HG02938 (cell line): ENCODE data around the gene PTRH1.

Experiments used
- ATAC-seq: cut with Tn5 transposase; IDR thresholded peaks from one replicate; pipeline ENCODE4 v1.9.1; 2021; ENCODE audit warnings: mild to moderate bottlenecking, moderate library complexity; ENCODE audit not compliant: unreplicated experiment

Gene PTRH1

DNA sequence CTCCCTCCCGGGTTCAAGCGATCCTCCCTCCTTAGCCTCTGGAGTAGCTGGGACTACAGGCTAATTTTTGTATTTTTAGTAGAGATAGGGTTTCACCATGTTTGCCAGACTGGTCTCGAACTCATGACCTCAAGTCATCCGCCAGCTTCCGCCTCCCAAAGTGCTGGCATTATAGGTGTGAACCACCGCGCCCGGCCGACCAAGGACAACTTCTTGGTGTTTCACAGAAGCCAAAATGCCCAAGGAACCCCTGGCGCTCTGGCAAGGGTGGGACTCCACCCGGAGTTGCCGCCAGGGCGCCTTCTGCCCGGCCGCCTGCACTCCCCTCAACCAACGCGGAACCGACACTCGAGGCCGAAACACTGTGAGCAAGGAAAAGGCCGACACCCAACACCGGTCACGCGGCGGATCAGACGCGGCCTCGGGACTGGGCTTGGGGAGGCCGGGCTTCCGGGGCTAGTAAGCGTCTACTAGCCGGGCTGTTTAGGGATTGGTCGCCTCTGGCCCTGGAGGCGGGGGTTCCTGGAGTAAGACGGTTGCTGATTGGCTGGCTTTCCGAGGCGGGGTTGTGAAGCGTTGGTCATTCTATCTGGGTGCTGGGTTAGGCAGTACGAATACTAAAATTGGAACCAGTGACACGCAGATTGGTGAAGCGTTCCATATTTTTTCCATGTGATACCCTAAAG, 16.3 kb downstream of the PTRH1 start:
- ATAC-seq, result peak; percentile 91

DNA sequence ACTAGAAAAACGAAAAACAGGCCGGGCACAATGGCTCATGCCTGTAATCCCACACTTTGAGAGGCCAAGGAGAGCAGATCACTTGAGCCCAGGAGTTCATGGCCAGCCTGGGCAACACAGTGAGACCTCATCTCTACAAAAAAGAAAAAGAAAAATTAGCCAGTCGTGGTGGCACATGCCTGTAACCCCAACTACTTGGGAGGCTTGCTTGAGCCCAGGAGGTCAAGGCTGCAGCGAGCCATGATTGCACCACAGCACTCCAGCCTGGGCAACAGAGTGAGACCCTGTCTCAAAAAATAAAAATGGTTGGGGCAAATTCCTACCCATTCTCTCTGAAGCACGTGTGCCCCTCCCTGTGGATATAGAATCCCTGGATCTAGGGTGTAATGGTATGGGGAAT, 17.1 kb downstream of the PTRH1 start:
- ATAC-seq, result no peak

GRCh38 chr9:127697575-127697974, 17.9 kb downstream of the PTRH1 start:
- ATAC-seq, result no peak

DNA sequence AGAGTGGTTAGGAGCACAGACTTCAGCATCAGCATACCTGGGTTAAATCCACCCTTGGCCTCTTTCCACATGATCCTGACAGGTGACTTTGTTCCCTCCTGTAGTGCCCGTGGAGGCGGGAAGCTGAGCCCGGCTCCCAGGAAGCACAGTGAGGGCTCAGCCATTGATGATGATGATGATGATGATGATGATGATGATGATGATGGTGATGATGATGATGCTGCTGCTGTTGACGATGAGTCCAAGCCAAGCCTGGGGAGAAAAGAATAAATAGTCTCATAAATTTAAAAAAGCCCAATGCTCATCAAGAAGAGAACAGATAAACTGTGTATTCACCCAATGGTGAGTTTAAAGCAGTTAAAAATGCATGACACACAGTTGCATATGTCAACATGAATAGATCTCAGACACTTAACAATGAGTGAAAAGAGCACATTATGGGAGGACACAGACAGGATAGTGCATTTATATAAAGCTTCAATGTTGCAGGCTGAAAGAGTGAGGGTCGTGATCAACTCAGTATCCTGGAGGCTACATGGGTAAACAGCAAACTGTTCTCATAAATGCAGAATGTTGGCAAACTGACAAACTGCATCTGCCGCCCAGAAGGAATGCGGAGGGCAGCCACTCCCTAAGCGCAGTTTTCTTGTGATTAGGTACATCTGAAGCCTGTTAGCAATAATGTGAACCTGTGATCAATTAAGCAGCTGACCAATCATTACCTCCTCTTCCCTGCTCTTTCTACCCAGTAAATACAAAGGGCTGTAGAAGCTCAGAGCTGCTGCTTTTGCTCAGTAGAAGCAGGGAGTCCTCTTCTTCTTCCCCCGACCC, 20.4 kb downstream of the PTRH1 start:
- ATAC-seq, result no peak

DNA sequence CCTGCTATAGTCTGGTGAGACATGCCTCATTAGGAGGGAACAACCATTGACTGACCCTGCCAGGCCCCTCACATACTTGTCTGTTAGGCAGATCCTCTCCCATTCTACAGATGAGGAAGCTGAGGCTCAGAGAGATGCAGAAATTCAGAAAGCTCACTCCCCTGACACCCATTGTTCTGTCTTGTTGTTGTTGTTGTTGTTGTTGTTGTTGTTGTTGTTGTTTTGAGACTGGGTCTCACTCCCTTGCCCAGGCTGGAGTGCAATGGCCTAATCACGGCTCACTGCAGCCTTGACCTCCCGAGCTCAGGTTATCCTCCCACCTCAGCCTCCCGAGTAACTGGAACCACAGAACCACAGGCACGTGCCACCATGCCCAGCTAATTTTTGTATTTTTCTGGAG, 21.8 kb downstream of the PTRH1 start:
- ATAC-seq, result no peak

DNA sequence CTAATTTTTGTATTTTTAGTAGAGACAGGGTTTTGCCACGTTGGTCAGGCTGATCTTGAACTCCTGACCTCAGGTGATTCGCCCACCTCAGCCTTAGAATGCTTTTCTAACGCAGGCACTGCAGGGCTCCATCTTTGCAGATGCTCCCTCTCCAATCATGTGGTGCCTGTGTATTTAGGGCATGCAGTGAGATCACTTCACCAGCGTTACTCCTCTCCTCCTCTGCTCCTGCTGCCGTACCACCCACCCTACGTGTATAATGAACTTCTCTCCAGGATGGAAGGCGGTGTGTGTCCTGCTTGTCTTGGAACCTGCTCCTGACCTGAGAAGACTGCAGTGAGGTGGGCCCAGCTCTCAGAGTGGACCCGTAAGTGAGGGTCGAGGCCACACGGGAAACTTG, 22.3 kb downstream of the PTRH1 start:
- ATAC-seq, result no peak

DNA sequence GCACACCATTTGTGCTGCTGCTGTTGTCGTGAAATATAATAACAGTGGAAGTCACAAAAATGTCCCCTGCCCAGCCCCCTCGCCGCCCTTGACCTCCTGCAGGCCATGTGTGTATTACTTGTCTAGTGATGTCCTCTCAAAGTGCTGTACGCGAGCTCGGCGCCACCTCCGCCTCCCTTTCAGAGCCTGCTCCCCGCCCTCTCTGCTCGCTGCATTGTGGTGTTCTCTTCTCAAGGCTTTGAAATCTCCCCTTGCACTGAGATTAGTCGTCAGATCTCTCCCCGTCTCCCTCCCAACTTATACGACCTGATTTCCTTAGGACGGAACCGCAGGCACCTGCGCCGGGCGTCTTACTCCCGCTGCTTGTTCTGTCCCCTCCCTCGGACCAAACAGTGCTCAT, 23.4 kb downstream of the PTRH1 start:
- ATAC-seq, result no peak

DNA sequence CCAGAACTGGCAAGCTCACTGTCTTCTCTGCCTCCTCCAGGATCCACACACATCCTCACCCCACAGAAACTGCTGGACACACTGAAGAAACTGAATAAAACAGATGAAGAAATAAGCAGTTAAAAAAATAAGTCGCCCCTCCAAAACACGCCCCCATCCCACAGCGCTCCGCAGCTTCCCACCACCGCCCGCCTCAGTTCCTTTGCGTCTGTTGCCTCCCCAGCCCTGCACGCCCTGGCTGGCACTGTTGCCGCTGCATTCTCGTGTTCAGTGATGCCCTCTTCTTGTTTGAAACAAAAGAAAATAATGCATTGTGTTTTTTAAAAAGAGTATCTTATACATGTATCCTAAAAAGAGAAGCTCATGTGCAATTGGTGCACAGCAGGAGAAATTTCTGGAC, 24.7 kb downstream of the PTRH1 start:
- ATAC-seq, result no peak

- no peak for ATAC-seq
Observed at GRCh38 chr9:127689329-127690000, 26.0 kb downstream of the PTRH1 start.

DNA sequence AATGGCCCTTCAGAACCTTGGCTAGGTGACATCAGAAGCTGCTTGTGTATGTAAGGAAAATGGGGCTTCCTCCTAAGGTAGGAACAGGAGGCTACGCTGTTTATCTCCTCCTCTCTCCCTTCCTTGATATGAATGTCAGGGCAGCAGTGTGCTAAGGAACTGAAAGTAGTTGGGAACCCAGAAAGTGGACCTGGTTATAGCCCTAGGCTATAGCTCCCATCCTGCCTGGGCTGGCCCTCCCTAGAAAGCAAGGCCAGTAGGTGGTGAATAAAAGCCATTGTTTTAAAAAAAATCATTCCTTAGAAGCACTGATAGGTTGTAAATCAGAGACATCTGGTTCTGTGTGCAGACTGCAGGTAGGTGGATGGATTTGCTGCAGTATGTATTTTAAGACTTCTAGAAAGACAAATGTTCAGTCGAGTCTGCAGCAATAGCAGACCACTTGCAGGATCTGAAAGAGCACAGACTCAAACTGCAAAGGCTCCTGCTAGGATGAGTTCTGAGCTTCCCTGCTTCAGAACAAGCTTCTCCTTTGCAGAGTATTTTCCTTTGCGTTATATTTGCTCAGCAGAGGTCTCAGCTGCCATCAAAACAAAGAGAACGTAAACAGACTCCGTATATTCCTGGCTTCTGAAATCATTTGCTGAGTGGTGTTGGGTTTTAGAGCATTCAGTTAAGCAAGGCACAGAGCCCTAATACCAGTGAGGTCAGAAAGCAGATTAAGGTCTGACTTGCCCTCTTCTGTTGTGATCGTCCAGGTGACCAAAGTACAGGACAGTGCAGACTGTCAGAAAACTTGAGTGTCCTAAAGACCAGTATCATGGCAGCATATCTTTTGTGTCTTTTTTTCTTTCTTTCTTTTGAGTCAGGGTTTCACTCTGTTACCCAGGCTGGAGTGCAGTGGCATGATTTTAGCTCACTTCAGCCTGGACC, 28.7 kb downstream of the PTRH1 start:
- no peak for ATAC-seq

GRCh38 chr9:127684576-127684975, 30.9 kb downstream of the PTRH1 start:
- no peak for ATAC-seq

- no peak for ATAC-seq
Observed at GRCh38 chr9:127683723-127684122, 31.7 kb downstream of the PTRH1 start.

GRCh38 chr9:127682351-127683136, 32.9 kb downstream of the PTRH1 start:
- no peak for ATAC-seq

DNA sequence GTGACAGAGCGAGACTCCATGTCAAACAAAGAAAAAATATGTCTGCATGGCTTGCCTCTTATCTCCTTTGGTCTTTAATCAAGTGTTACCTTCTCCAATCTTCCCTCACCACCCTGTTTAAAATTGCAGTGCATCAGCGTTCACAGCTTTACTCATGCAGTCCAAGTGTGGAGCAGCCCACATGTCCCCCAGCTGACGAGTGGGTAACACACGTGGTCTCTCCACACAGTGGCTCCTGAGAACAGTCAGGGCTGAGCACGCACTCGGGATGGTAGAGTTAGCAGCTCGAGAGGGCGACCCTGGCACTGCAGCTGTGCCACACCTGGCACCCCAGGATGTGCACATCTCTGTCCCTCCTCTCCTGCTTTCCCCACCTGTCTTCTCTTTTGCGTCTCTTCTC, 34.6 kb downstream of the PTRH1 start:
- ATAC-seq, result no peak

DNA sequence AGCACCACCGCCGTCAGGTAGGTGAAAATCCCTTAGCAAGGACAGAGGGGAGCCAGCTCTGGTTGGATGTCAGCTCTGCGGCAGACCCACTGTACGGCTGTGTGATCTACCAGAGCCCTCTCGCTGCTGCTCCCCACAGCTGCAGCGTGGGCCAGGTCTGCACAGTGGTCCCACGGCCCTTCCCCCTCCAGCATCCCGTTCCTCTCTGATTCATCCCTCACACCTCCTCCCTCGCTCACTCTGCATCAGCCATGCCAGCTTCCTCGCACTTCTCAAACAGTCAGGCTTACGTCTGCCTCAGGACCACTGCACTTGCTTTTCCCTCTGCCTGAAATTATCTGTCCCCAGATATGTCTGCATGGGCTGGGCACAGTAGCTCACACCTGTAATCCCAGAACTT, 35.2 kb downstream of the PTRH1 start:
- ATAC-seq, result no peak

GRCh38 chr9:127679506-127679905, 36.0 kb downstream of the PTRH1 start:
- ATAC-seq, result no peak

DNA sequence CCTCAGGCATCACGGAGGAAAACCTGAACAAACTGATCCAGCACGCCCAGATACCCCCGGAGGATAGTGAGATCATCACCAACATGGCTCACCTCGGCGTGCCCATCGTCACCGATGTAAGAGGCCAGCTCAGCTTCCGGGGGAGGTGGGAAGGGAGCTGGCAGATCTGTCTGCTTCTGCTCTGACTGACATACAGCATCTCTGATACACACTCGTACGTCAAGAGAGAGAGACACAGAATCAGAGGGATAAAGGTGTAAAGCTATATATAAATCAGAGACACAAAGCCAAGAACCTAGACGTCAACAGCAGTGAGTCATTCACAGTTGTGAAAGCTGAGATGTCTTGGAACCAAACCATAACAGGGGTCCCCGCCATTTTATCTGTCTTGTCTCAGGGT, 38.8 kb downstream of the PTRH1 start:
- no peak for ATAC-seq

DNA sequence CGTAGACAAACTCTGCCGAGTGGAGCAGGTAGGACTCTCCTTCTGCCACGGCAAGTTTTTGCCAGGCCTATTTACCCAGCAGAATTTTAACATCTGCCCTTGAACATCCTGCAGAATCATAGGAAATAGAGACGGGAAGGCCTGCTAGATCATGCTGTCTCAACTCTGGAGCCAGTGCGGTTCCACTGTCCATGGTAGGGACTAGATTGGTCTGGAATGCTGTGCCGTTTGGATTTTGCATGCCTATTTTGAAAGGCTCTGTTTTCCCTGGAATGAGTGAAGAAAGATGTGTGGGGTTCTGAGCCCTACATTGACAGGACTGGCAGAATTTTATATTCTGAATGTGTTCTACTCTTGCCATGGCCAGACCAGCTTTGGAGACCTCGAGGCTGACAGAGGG, 42.2 kb downstream of the PTRH1 start:
- ATAC-seq, result no peak

- no peak for ATAC-seq
Observed at GRCh38 chr9:127667906-127668305, 47.6 kb downstream of the PTRH1 start.
